ENCODE data around the gene ABCC1. TPM values are rescaled to one million over a fixed set of nuclear protein-coding genes. Genes with fewer than 3 reads are reported as not detected.
A peak's percentile ranks its signal among the peaks of the same experiment; 100 is the strongest.

Gene ABCC1
- total RNA-seq, 3 donors from 2014 or later, result 13.8 to 40.0 (median 25.5) TPM

DNA sequence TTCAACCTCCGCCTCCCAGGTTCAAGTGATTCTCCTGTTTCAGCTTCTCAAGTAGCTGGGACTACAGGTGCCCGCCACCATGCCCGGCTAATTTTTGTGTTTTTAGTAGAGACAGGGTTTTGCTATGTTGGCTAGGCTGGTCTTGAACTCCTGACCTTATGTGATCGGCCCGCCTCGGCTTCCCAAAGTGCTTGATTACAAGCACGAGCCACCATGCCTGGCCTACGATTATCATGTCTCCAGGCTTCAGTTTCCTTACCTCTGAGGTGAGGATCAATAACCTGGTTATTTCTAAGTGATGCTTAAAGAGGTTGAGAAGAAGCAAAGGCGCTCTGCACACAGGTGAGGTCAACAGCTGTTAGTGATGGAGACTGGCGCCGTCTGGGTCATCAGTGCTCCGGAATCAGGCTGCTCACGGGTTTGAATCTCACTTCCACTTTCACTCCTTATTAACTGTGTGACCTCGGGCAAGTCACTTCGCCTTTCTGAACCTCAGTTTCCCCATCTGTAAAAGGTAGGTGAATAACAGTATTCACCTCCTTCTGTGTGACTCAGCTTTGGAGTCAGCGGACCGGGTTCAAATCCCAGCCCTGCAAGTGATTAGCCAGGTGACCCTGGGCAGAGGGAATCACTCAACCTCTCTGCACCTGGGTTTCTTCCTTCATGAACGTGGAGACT, 745 bp upstream of the ABCC1 start:
- no peaks in the 10 kb centered on the region for H3K9me3 ChIP-seq
- peak overlapping the region; percentile 14 for H3K4me3 ChIP-seq
- ATAC-seq, result peak; percentile 37
- H3K36me3 ChIP-seq (ENCODE audit: low read depth), result no peaks in the 10 kb centered on the region
- intact Hi-C loops (cut with DNase I, micrococcal nuclease), result loop anchor here in 1 of 2 donors (10.0 kb wide), 1 partner anchor 54 kb away; no protein-coding TSS in a partner anchor
- TF ChIP-seq, protein P1, sequence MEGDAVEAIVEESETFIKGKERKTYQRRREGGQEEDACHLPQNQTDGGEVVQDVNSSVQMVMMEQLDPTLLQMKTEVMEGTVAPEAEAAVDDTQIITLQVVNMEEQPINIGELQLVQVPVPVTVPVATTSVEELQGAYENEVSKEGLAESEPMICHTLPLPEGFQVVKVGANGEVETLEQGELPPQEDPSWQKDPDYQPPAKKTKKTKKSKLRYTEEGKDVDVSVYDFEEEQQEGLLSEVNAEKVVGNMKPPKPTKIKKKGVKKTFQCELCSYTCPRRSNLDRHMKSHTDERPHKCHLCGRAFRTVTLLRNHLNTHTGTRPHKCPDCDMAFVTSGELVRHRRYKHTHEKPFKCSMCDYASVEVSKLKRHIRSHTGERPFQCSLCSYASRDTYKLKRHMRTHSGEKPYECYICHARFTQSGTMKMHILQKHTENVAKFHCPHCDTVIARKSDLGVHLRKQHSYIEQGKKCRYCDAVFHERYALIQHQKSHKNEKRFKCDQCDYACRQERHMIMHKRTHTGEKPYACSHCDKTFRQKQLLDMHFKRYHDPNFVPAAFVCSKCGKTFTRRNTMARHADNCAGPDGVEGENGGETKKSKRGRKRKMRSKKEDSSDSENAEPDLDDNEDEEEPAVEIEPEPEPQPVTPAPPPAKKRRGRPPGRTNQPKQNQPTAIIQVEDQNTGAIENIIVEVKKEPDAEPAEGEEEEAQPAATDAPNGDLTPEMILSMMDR (IDR thresholded peaks at IDR 0.05), result no peak
- peaks cover 35% of the 10 kb centered on the region for H3K4me1 ChIP-seq (ENCODE audit: low read depth)
- peak in 2 of 3 donors; percentile 52 to 64 for DNase-seq

DNA sequence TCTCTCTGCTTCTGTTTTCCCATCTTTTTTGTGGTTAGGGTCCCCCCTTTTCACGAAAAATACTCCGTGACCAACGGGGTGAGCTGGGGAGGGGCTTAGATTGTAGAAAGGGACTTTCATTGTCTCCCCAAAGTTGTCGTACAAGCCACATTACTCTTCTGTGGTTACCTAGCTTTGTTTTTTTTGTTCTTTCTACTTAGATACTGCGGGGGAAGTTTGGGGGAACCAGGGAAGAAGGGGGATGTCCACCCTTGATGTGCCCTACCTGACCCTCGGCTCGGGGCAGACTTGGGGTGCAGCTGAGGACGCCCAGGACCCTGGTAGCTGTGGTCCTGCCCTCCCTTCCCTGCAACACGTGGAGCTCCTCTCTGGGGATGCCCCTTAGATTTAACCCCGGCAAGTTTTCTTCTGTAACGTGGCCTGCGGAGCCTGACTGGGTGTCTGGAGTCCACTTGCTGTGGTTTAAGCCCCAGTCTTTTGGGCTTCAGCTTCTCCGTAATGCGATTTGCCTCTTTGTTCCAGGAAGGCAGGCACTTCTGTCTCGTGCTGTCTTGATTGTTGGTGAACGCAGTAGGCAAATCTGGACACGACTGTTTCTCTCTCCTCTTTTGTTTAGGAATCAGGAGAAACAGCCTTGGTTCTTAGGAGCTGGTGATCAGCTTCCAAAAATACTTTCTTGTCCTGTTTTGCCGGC, 892 bp downstream of the ABCC1 start:
- ATAC-seq (peak; percentile 9), DNase-seq (peak; percentile 30 to 60 (median 50))
- TF ChIP-seq, protein P1 (IDR thresholded peaks at IDR 0.05), result no peak
- H3K36me3 ChIP-seq (ENCODE audit: low read depth), result no peaks in the 10 kb centered on the region
- H3K4me3 ChIP-seq, result peak overlapping the region; percentile 72
- intact Hi-C loops (cut with DNase I, micrococcal nuclease), result no loop called here
- peaks cover 35% of the 10 kb centered on the region for H3K4me1 ChIP-seq (ENCODE audit: low read depth)
- no peaks in the 10 kb centered on the region for H3K9me3 ChIP-seq

DNA sequence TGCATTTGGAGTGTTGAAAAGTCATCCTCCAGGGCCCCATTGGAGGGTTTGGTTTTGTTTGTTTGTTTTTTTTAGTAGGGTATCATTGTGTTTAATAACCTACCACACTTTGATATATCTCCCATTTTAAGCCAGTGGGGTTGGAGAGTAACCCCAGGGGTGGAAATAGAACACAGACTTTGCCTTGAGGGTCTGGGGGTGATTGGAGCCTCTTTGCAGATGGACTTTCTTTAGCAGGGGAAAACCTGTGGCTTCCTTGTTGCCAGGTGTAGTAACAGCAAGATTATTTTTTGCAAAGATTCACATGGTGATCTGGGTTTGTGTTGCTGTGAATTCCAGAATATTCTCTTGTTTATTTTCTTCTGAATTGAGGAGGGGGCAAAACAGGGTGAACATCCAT, 1.5 kb downstream of the ABCC1 start:
- TF ChIP-seq, protein P1 (IDR thresholded peaks at IDR 0.05), result no peak
- intact Hi-C loops (cut with DNase I, micrococcal nuclease), result no loop called here
- peaks cover 35% of the 10 kb centered on the region for H3K4me1 ChIP-seq (ENCODE audit: low read depth)

DNA sequence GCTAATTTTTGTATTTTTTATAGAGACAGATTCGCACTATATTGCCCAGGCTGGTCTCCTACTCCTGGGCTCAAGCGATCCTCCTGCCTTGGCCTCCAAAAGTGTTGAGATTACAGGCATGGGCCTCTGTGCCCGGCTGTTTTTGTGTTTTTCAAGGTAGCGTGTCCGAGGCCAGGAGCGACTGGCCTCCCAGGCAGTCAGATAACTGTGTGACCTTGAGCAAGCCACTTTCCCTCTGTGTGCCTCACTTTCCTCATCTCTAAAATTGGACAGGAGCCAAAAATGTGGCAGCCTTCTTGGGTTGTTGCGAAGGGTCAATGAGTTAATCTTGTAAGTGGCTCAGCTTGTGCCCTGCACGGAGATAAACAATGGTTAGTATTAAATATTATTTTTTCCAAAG, 2.4 kb downstream of the ABCC1 start:
- ATAC-seq (no peak), DNase-seq (no peak)
- intact Hi-C loops (cut with DNase I, micrococcal nuclease), result no loop called here
- Histone ChIP-seq H3K4me3 (no peak overlapping the region), H3K9me3 (no peaks in the 10 kb centered on the region), H3K36me3 (ENCODE audit: low read depth) (no peaks in the 10 kb centered on the region), H3K4me1 (ENCODE audit: low read depth) (peaks cover 32% of the 10 kb centered on the region)
- TF ChIP-seq, protein P1 (IDR thresholded peaks at IDR 0.05), result no peak

More for the DNA sequence above, 1.5 kb downstream of the ABCC1 start:
- no peak overlapping the region for H3K4me3 ChIP-seq
- H3K36me3 ChIP-seq (ENCODE audit: low read depth), result no peaks in the 10 kb centered on the region
- ATAC-seq, result no peak
- DNase-seq, result no peak
- no peaks in the 10 kb centered on the region for H3K9me3 ChIP-seq

DNA sequence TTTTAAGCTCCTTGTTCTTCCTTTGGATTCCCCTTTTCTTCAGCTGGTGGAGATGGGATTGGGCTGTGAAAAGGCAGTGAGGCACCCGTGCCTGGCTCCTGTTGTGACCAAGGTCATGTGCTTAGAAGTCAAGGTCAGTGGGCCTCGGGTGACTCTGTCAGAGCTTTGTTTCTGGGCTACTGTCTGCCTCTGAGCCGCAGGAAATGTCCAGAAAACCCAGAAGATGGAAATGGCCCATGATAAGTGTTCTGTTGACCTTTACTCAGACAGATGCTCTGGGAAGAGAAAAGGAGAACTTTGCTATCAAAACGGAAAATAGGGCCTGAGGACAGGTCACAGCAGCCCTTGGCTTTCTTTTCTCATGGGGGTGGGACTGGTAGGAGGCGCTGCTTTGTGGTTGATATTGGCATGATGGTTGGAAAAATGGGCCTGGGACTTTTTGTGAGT, 2.9 kb downstream of the ABCC1 start:
- no peak overlapping the region for H3K4me3 ChIP-seq
- TF ChIP-seq, protein P1 (IDR thresholded peaks at IDR 0.05), result no peak
- ATAC-seq (no peak), DNase-seq (no peak)
- no peaks in the 10 kb centered on the region for H3K36me3 ChIP-seq (ENCODE audit: low read depth)
- peaks cover 27% of the 10 kb centered on the region for H3K4me1 ChIP-seq (ENCODE audit: low read depth)
- intact Hi-C loops (cut with DNase I, micrococcal nuclease), result no loop called here
- no peaks in the 10 kb centered on the region for H3K9me3 ChIP-seq

Data from mucosa of descending colon (tissue), 3 donors.